Right lung (tissue), 5 donors: ENCODE measurements around the gene KIAA1191. TPM values are rescaled to one million over a fixed set of nuclear protein-coding genes. Genes with fewer than 3 reads are reported as not detected.
"Not testable (repeated sequence)": the region's sequence is repeated elsewhere in the genome, so short reads cannot be mapped to it uniquely, and the experiment has no call there.

Experiments used
- DNase-seq, 2 donors: peaks; one replicate each; pipeline ENCODE4 v3.0.0-alpha.2; 2013
- polyA plus RNA-seq, 5 donors: library from polyadenylated mRNA; unstranded; fragments of 120-200 nt; gene quantifications; one replicate each; pipeline versions ENCODE4 v1.2.1 to v1.2.3, GENCODE V29; 2013; ENCODE audit warnings: inconsistent platforms in 1 of 5, low replicate concordance in 1 of 5; ENCODE audit not compliant: insufficient read length in 5 of 5, insufficient read depth in 1 of 5

KIAA1191 gene
- polyA plus RNA-seq, 5 donors = 142 to 174 (median 161) TPM

- no peak for DNase-seq
These were observed 41.6 kb downstream of the KIAA1191 start for GRCh38 chr5:176319827-176320554.

GRCh38 chr5:176317534-176318374, 43.8 kb downstream of the KIAA1191 start:
- DNase-seq = no peak

- DNase-seq = not testable (repeated sequence)
These were observed 56.2 kb downstream of the KIAA1191 start for GRCh38 chr5:176305356-176305755.

Other genes with a start within 250 kb of the KIAA1191 start
- gene SIMC1, start 123.3 kb downstream of the KIAA1191 start, polyA plus RNA-seq = 10 to 100 TPM; 21.5 to 29.1 (median 26.4) TPM
- gene ARL10, start 3.7 kb upstream of the KIAA1191 start, polyA plus RNA-seq = 10 to 100 TPM; 11.4 to 20.7 (median 16.4) TPM
- gene NOP16, start 26.8 kb upstream of the KIAA1191 start, polyA plus RNA-seq = 10 to 100 TPM; 24.0 to 36.8 (median 33.2) TPM
- 100 to 1,000 TPM in 1 of 5 donors, 10 to 100 TPM in 4; 69.4 to 121 (median 89.8) TPM for gene HIGD2A, start 27.0 kb upstream of the KIAA1191 start, polyA plus RNA-seq
- gene CLTB, start 54.8 kb upstream of the KIAA1191 start, polyA plus RNA-seq = 10 to 100 TPM; 37.7 to 68.3 (median 45.7) TPM
- gene FAF2, start 86.6 kb upstream of the KIAA1191 start, polyA plus RNA-seq = 10 to 100 TPM; 41.9 to 55.9 (median 51.2) TPM
- 10 to 100 TPM; 31.9 to 54.4 (median 47.2) TPM for gene RNF44, start 175.6 kb upstream of the KIAA1191 start, polyA plus RNA-seq
- gene CDHR2, start 187.6 kb upstream of the KIAA1191 start, polyA plus RNA-seq = under 1 TPM; 0.33 to 0.60 (median 0.40) TPM
- gene GPRIN1, start 248.4 kb upstream of the KIAA1191 start, polyA plus RNA-seq = 1 to 10 TPM in 3 of 5 donors, under 1 TPM in 2; 0.72 to 1.2 (median 1.0) TPM